HFFc6 (cell line): ENCODE measurements around the gene MAD1L1. TPM values are rescaled to one million over a fixed set of nuclear protein-coding genes. Genes with fewer than 3 reads are reported as not detected.
"Not testable (repeated sequence)": the region's sequence is repeated elsewhere in the genome, so short reads cannot be mapped to it uniquely, and the experiment has no call there.

Experiments
- DNase-seq: peaks from one replicate; pipeline ENCODE4 v3.0.0-alpha.2; 2018
- H3K27ac Mint-ChIP-seq: 2 replicates; pipeline ENCODE4 v1.8.0; 2020; ENCODE audit warnings: mild to moderate bottlenecking, mixed read lengths
- H3K27me3 Mint-ChIP-seq: 2 replicates; pipeline ENCODE4 v1.8.0; 2021; ENCODE audit warnings: mild to moderate bottlenecking, moderate library complexity, mixed read lengths; ENCODE audit not compliant: insufficient read depth
- H3K36me3 Mint-ChIP-seq: 2 replicates; pipeline ENCODE4 v1.8.0; 2021; ENCODE audit warnings: low read depth, mixed read lengths
- H3K4me1 Mint-ChIP-seq: 2 replicates; pipeline ENCODE4 v1.8.0; 2020; ENCODE audit warnings: low read depth, mixed read lengths
- H3K4me3 Mint-ChIP-seq: 2 replicates; pipeline ENCODE4 v1.8.0; 2020; ENCODE audit warnings: mild to moderate bottlenecking, moderate library complexity, mixed read lengths
- H3K9me3 Mint-ChIP-seq: 2 replicates; pipeline ENCODE4 v1.8.0; 2020; ENCODE audit warnings: mild to moderate bottlenecking, mixed read lengths
- CTCF ChIP-seq: fragments of 200-600 bp; sonication (generic); IDR thresholded peaks from 2 replicates; pipeline ENCODE4 v1.5.0; 2021; ENCODE audit warnings: antibody characterized with exemption, mild to moderate bottlenecking
- total RNA-seq, 6 experiments: library from RNA; stranded (reverse); fragmentation: NEBNext Ultra II Directional; extraction: Animal tissue kit (Norgen Biotek cat#: 25700); gene quantifications; 2 replicates in 1 of 6; 3 replicates in 5 of 6; pipeline ENCODE4 v1.2.3, GENCODE V29; 2021

Gene MAD1L1
- total RNA-seq, 6 experiments from 2014 or later: 34.6 to 44.8 (median 40.2) TPM

- no peak overlapping the region for H3K27ac Mint-ChIP-seq
- H3K36me3 Mint-ChIP-seq: peaks cover 5% of the 10 kb centered on the region
- H3K4me1 Mint-ChIP-seq: no peaks in the 10 kb centered on the region
- no peaks in the 10 kb centered on the region; the same call in 1 of the 2 replicates for H3K27me3 Mint-ChIP-seq
- no peak for TF ChIP-seq CTCF
- DNase-seq: no peak
- peaks cover 2% of the 10 kb centered on the region for H3K9me3 Mint-ChIP-seq
- no peak overlapping the region for H3K4me3 Mint-ChIP-seq
Measured at GRCh38 chr7:1823376-1824150, 409.2 kb downstream of the MAD1L1 start.

GRCh38 chr7:1819259-1819841, 413.4 kb downstream of the MAD1L1 start:
- no peak for TF ChIP-seq CTCF
- Mint-ChIP-seq H3K4me3 (no peak overlapping the region), H3K36me3 (no peaks in the 10 kb centered on the region)

GRCh38 chr7:1818575-1819258, 414.0 kb downstream of the MAD1L1 start:
- no peaks in the 10 kb centered on the region for H3K36me3 Mint-ChIP-seq
- no peaks in the 10 kb centered on the region for H3K9me3 Mint-ChIP-seq
- no peaks in the 10 kb centered on the region for H3K4me1 Mint-ChIP-seq
- H3K27ac Mint-ChIP-seq: no peak overlapping the region
- H3K27me3 Mint-ChIP-seq: peaks cover 4% of the 10 kb centered on the region; the same call in 1 of the 2 replicates
- DNase-seq: no peak
- H3K4me3 Mint-ChIP-seq: no peak overlapping the region
- TF ChIP-seq CTCF: no peak

More at GRCh38 chr7:1819259-1819841, 413.4 kb downstream of the MAD1L1 start:
- Mint-ChIP-seq H3K9me3 (no peaks in the 10 kb centered on the region), H3K27me3 (no peaks in the 10 kb centered on the region), H3K4me1 (no peaks in the 10 kb centered on the region), H3K27ac (no peak overlapping the region)
- no peak for DNase-seq

GRCh38 chr7:1817061-1817712, 415.6 kb downstream of the MAD1L1 start:
- Mint-ChIP-seq H3K9me3 (no peaks in the 10 kb centered on the region), H3K4me3 (no peak overlapping the region), H3K36me3 (no peaks in the 10 kb centered on the region), H3K27ac (no peak overlapping the region), H3K4me1 (no peaks in the 10 kb centered on the region), H3K27me3 (peaks cover 4% of the 10 kb centered on the region; the same call in 1 of the 2 replicates)
- no peak for TF ChIP-seq CTCF
- no peak for DNase-seq

GRCh38 chr7:1816451-1816850, 416.3 kb downstream of the MAD1L1 start:
- H3K36me3 Mint-ChIP-seq, H3K9me3 Mint-ChIP-seq, H3K4me3 Mint-ChIP-seq, H3K4me1 Mint-ChIP-seq, DNase-seq, H3K27me3 Mint-ChIP-seq, H3K27ac Mint-ChIP-seq: not testable (repeated sequence)

GRCh38 chr7:1815551-1816281, 417.0 kb downstream of the MAD1L1 start:
- not testable (repeated sequence) for H3K9me3 Mint-ChIP-seq, H3K27ac Mint-ChIP-seq, H3K4me3 Mint-ChIP-seq, H3K4me1 Mint-ChIP-seq, H3K27me3 Mint-ChIP-seq, DNase-seq, H3K36me3 Mint-ChIP-seq
